ENCODE results near the gene KIF23. TPM values are rescaled to one million over a fixed set of nuclear protein-coding genes. Genes with fewer than 3 reads are reported as not detected.
A peak's percentile ranks its signal among the peaks of the same experiment; 100 is the strongest.

KIF23 gene
- total and polyA plus RNA-seq, 2 of the 4 experiments (the other 2 are of a cell fraction), result 37.7 to 56.1 TPM

- Histone ChIP-seq H2BK20ac (ENCODE audit: low read depth, low read length) (peak overlapping the region; percentile 11; the same call in 1 of the 2 replicates), H4K91ac (ENCODE audit: insufficient read depth, low read depth, low read length) (peak overlapping the region; percentile 70), H3K4me3 (ENCODE audit: insufficient read depth, low read depth, low read length) (peak overlapping the region; percentile 51), H4K20me1 (ENCODE audit: insufficient read depth, low read length) (peaks cover 5% of the 10 kb centered on the region), H2BK15ac (ENCODE audit: low read depth, low read length) (peak overlapping the region; percentile 82; the same call in 2 of the 3 replicates), H3K4ac (ENCODE audit: low read depth, low read length) (peak overlapping the region; percentile 78), H3K79me1 (ENCODE audit: low read depth in 1 of 2, low read length in 2 of 2) (peaks cover 7 to 15% of the 10 kb centered on the region in 2 experiments), H2BK120ac (ENCODE audit: low read depth, low read length) (peak overlapping the region; percentile 66), H3K9me1 (ENCODE audit: insufficient read depth, low read length) (peaks cover 14% of the 10 kb centered on the region), H3K4me2 (ENCODE audit: low read depth, low read length) (peak overlapping the region; percentile 95), H2BK5ac (ENCODE audit: low read depth, low read length, poor library complexity, severe bottlenecking) (peak overlapping the region; percentile 74), H3K14ac (replicated peaks; ENCODE audit: low read depth, low read length) (peak overlapping the region; percentile 91), H3K9me3 (ENCODE audit: control insufficient read depth, insufficient read depth, low read length) (no peaks in the 10 kb centered on the region), H3K36me3 (ENCODE audit: control insufficient read depth, insufficient read depth, low read length) (0 out of 2 replicates have a peak, but pooled peaks cover 1% of the 10 kb centered on the region), H4K5ac (ENCODE audit: low read depth, low read length) (peak overlapping the region; percentile 83), H3K18ac (ENCODE audit: low read depth, low read length) (peak overlapping the region; percentile 85), H3K27me3 (ENCODE audit: control insufficient read depth, insufficient read depth, low read length) (no peaks in the 10 kb centered on the region), H2AK5ac (ENCODE audit: low read depth, low read length) (peak overlapping the region; percentile 11; the same call in 1 of the 2 replicates), H4K8ac (ENCODE audit: low read depth in 2 of 2, low read length in 2 of 2) (peak overlapping the region; percentile 86 to 93), H3K9ac (ENCODE audit: low read depth, low read length) (peak overlapping the region; percentile 83), H3K23ac (ENCODE audit: low read depth, low read length) (peak overlapping the region; percentile 80), H3K56ac (ENCODE audit: extremely low read depth, insufficient read depth, low read length) (peak overlapping the region; percentile 75), H2AK9ac (replicated peaks; ENCODE audit: low read depth, low read length, poor library complexity) (peak overlapping the region; percentile 5), H3K4me1 (ENCODE audit: control insufficient read depth, insufficient read depth, low read length) (peaks cover 10% of the 10 kb centered on the region), H2AFZ (replicated peaks; ENCODE audit: low read length, poor library complexity) (peak overlapping the region; percentile 88), H3K27ac (ENCODE audit: insufficient read depth, low read length) (peak overlapping the region; percentile 80)
- intact Hi-C loops (cut with micrococcal nuclease), result no loop called here
- dilution Hi-C loops (cut with HindIII; ENCODE audit: low sequenced_read_pairs, unreplicated experiment), result no loop called here
- ChIA-PET CTCF (interaction anchor here (0.6 to 1.8 kb wide), 12 partner anchors 8 to 1260 kb away, joined by 3 to 11 read pairs (median 4); partner anchors contain the start of gene RPLP1), POLR2A (ENCODE audit: unreplicated experiment) (interaction anchor here (0.6 to 1.8 kb wide), 4 partner anchors 9 to 389 kb away, joined by 3 to 17 read pairs (median 4); partner anchors contain the start of gene RPLP1)
- in situ Hi-C loops (cut with MboI; ENCODE audit: low sequenced_read_pairs), result no loop called here
- BruUV-seq (replicated peaks), result no TSS peak
- DNase-seq, result peak; percentile 99
- 4% methylated on average over 18 of the region's 46 CpGs; no CpG with 5 or more reads in 1 of the 2 experiments for WGBS, 2 experiments (ENCODE audit: extremely low coverage in 2 of 2, insufficient read length in 1 of 2)
- ATAC-seq (ENCODE audit: low read depth), result peak; percentile 95
- 0 out of 2 replicates have a peak, but pooled peaks have one; percentile 30 for TF ChIP-seq MXI1 (IDR thresholded peaks at IDR 0.05; ENCODE audit: borderline replicate concordance, low read depth, low read length)
- TF ChIP-seq MAFK (IDR thresholded peaks at IDR 0.05; ENCODE audit: low read depth, low read length), result peak; percentile 39
- TF ChIP-seq RCOR1 (IDR thresholded peaks at IDR 0.05; ENCODE audit: insufficient replicate concordance, low read length), result no peak
- TF ChIP-seq ELK1 (IDR thresholded peaks at IDR 0.05; ENCODE audit: borderline replicate concordance, low read depth, low read length), result no peak
- TF ChIP-seq NFE2L2 (IDR thresholded peaks at IDR 0.05; ENCODE audit: low read depth, low read length), result no peak
- TF ChIP-seq POLR2A (IDR thresholded peaks at IDR 0.05; ENCODE audit: low read depth, low read length), result peak; percentile 91
- no peak for TF ChIP-seq RFX5 (IDR thresholded peaks at IDR 0.05; ENCODE audit: low read depth, low read length)
- TF ChIP-seq SMC3 (IDR thresholded peaks at IDR 0.05; ENCODE audit: low read depth, low read length), result no peak
- TF ChIP-seq CTCF (conservative IDR thresholded peaks at IDR 0.05; ENCODE audit: low read depth, low read length), result peak; percentile 95
- TF ChIP-seq USF2 (IDR thresholded peaks at IDR 0.05; ENCODE audit: low read depth, low read length), result peak; percentile 86
- TF ChIP-seq CEBPB (IDR thresholded peaks at IDR 0.05; ENCODE audit: low read depth, low read length), result peak; percentile 64; the same call in 1 of the 2 replicates
- TF ChIP-seq FOS (IDR thresholded peaks at IDR 0.05; ENCODE audit: low read depth, low read length), result no peak
- peak; percentile 69; the same call in 1 of the 2 replicates for TF ChIP-seq MAZ (IDR thresholded peaks at IDR 0.05; ENCODE audit: borderline replicate concordance, low read depth, low read length)
Measured at GRCh38 chr15:69462493-69463181, 48.5 kb downstream of the KIF23 start.

Data from IMR-90 (cell line).